A549 (cell line): ENCODE measurements around the gene PCDH12. TPM values are rescaled to one million over a fixed set of nuclear protein-coding genes. Genes with fewer than 3 reads are reported as not detected.

Source experiments
- ATAC-seq, 2 experiments: fragments of 200-7000 bp in 1 of 2; fragments of >200 bp in 1 of 2; cut with Nextera tagmentation in 1 of 2; cut with Tn5 transposase in 1 of 2; 3 replicates each; pipeline versions ENCODE4 v1.8.0 to v1.9.1; 2018 to 2020; ENCODE audit warnings: mild to moderate bottlenecking in 1 of 2, moderate library complexity in 1 of 2
- CTCF ChIA-PET: fragments of 300-600 bp; sonication (Branson Sonifier 250); formaldehyde crosslinking; extraction: SDS; loops from one replicate; lab custom pipeline; 2021; ENCODE audit warnings: antibody characterized with exemption, inconsistent platforms; lab: Yijun Ruan, JAX
- POLR2A ChIA-PET: fragments of 350-600 bp; formaldehyde crosslinking; extraction: SDS; loops from one replicate; lab custom pipeline; 2021; ENCODE audit warnings: antibody characterized with exemption, inconsistent platforms; lab: Yijun Ruan, JAX
- DNase-seq, 2 experiments: peaks; one replicate each; pipeline versions ENCODE4 v3.0.0 to v3.0.0-alpha.2; 2011 to 2016; ENCODE audit warnings: low read depth in 1 of 2, low spot score in 1 of 2
- FAIRE-seq: peaks from 2 replicates; lab custom pipeline; 2011; peaks lifted over from hg19 to GRCh38; lab: Jason Lieb, UNC
- H3K27ac ChIP-seq, 2 experiments: fragments of >200 bp; sonication (Bioruptor Twin); formaldehyde crosslinking; 3 replicates each; pipeline ENCODE4 v1.5.1; 2016 to 2017
- H3K4me1 ChIP-seq: fragments of >200 bp; sonication (Bioruptor Twin); formaldehyde crosslinking; 3 replicates; pipeline ENCODE4 v1.6.1; 2016
- H3K4me2 ChIP-seq: fragments of >200 bp; sonication (Bioruptor Twin); formaldehyde crosslinking; 3 replicates; pipeline ENCODE4 v1.6.1; 2016
- H3K4me3 ChIP-seq: fragments of >200 bp; sonication (Bioruptor Twin); formaldehyde crosslinking; 3 replicates; pipeline ENCODE4 v1.5.1; 2016
- H3K9me3 ChIP-seq: fragments of >200 bp; sonication (Bioruptor Twin); formaldehyde crosslinking; 3 replicates; pipeline ENCODE4 v1.6.1; 2016
- BHLHE40 ChIP-seq: IDR thresholded peaks from 2 replicates; pipeline ENCODE4 v1.6.1; 2012; ENCODE audit warnings: low read depth, low read length, inconsistent platforms
- CHD4 ChIP-seq: fragments of 200-600 bp; sonication (generic); IDR thresholded peaks from 2 replicates; pipeline ENCODE4 v1.6.1; 2016; ENCODE audit warnings: antibody characterized with exemption, mild to moderate bottlenecking, borderline replicate concordance
- E2F6 ChIP-seq: IDR thresholded peaks from 2 replicates; pipeline ENCODE4 v1.6.1; 2012; ENCODE audit warnings: low read depth, borderline replicate concordance
- EHF ChIP-seq: fragments of 250-450 bp; sonication (Bioruptor Pico); IDR thresholded peaks from 2 replicates; pipeline ENCODE4 v1.5.0; 2020; ENCODE audit warnings: mild to moderate bottlenecking
- EHMT2 ChIP-seq: fragments of 200-600 bp; sonication (generic); IDR thresholded peaks from 2 replicates; pipeline ENCODE4 v1.6.1; 2016; ENCODE audit warnings: antibody characterized with exemption, low read depth, mild to moderate bottlenecking, moderate library complexity
- ESRRA ChIP-seq: fragments of 150-350 bp; IDR thresholded peaks from 2 replicates; pipeline ENCODE4 v1.6.1; 2014; ENCODE audit warnings: mild to moderate bottlenecking, low read length, borderline replicate concordance
- GATA3 ChIP-seq: IDR thresholded peaks from 2 replicates; pipeline ENCODE4 v1.6.1; 2012; ENCODE audit warnings: borderline replicate concordance
- HEYL ChIP-seq: fragments of 250-450 bp; sonication (Bioruptor Pico); IDR thresholded peaks from 2 replicates; pipeline ENCODE4 v1.8.0; 2021; ENCODE audit warnings: mild to moderate bottlenecking, moderate library complexity
- HOXB13 ChIP-seq: fragments of 250-450 bp; sonication (Bioruptor Pico); IDR thresholded peaks from 2 replicates; pipeline ENCODE4 v1.5.0; 2020; ENCODE audit warnings: low read depth, mild to moderate bottlenecking, moderate library complexity
- HOXB5 ChIP-seq: fragments of 250-450 bp; sonication (Bioruptor Pico); IDR thresholded peaks from 2 replicates; pipeline ENCODE4 v1.5.0; 2020; ENCODE audit warnings: mild to moderate bottlenecking, moderate library complexity
- JUNB ChIP-seq: fragments of >200 bp; sonication (Bioruptor Twin); formaldehyde crosslinking; IDR thresholded peaks from 2 replicates; pipeline ENCODE4 v1.6.1; 2016
- KDM5A ChIP-seq: fragments of 200-600 bp; sonication (generic); IDR thresholded peaks from 2 replicates; pipeline ENCODE4 v1.6.1; 2016; ENCODE audit warnings: antibody characterized with exemption, mild to moderate bottlenecking
- MAFK ChIP-seq: fragments of 450-650 bp; IDR thresholded peaks from 2 replicates; pipeline ENCODE4 v1.6.1; 2014; ENCODE audit not compliant: partially characterized antibody
- MYC ChIP-seq: IDR thresholded peaks from 2 replicates; pipeline ENCODE4 v1.6.1; 2012; ENCODE audit warnings: mild to moderate bottlenecking, inconsistent platforms, low read length, improper control_type of control experiment, borderline replicate concordance
- NPAS2 ChIP-seq: fragments of 250-450 bp; sonication (Bioruptor Pico); IDR thresholded peaks from 2 replicates; pipeline ENCODE4 v1.8.0; 2022; ENCODE audit warnings: mild to moderate bottlenecking, moderate library complexity, borderline replicate concordance
- NR3C1 ChIP-seq: fragments of >200 bp; sonication (Bioruptor Twin); formaldehyde crosslinking; IDR thresholded peaks from 3 replicates; pipeline ENCODE4 v1.6.1; 2017
- PHF8 ChIP-seq: fragments of 200-600 bp; sonication (generic); IDR thresholded peaks from 2 replicates; pipeline ENCODE4 v1.6.1; 2016; ENCODE audit warnings: low read depth, mild to moderate bottlenecking, antibody characterized with exemption, moderate library complexity, borderline replicate concordance
- POLR2A ChIP-seq: IDR thresholded peaks from 2 replicates; pipeline ENCODE4 v1.6.1; 2012; ENCODE audit warnings: mild to moderate bottlenecking, low read length
- RFX5 ChIP-seq: fragments of 450-650 bp; IDR thresholded peaks from 2 replicates; pipeline ENCODE4 v1.7.1; 2014; ENCODE audit warnings: antibody characterized with exemption, mild to moderate bottlenecking, moderate library complexity
- SMC3 ChIP-seq: fragments of >200 bp; sonication (Bioruptor Twin); formaldehyde crosslinking; IDR thresholded peaks from 3 replicates; pipeline ENCODE4 v1.6.1; 2018; ENCODE audit warnings: inconsistent platforms
- SREBF2 ChIP-seq: fragments of 450-650 bp; IDR thresholded peaks from 2 replicates; pipeline ENCODE4 v1.6.1; 2014; ENCODE audit warnings: mild to moderate bottlenecking, moderate library complexity
- TFCP2L1 ChIP-seq: fragments of 250-450 bp; sonication (Bioruptor Pico); IDR thresholded peaks from 2 replicates; pipeline ENCODE4 v1.5.0; 2021; ENCODE audit warnings: mild to moderate bottlenecking
- ZC3H11A ChIP-seq: fragments of 450-650 bp; IDR thresholded peaks from 2 replicates; pipeline ENCODE4 v1.6.1; 2014; ENCODE audit warnings: antibody characterized with exemption, mild to moderate bottlenecking
- WGBS: methylation state at CpG from one replicate; pipeline ENCODE4 v1.1.6; 2017; ENCODE audit errors: missing lambda C conversion rate; 5-methylcytosine and 5-hydroxymethylcytosine counted together
- polyA plus RNA-seq, 4 experiments: library from polyadenylated mRNA; depleted of rRNA in 3 of 4; stranded (reverse); fragments of >200 nt; fragmentation: RNase III in 1 of 4; extraction: RNeasy Plus Mini Kit Qiagen cat#74134 plus additional on column Dnase treatment in 1 of 4; gene quantifications; 2 replicates in 3 of 4; 3 replicates in 1 of 4; pipeline ENCODE4 v1.2.3, GENCODE V29; 2011 to 2017
- TF ChIP-seq, protein P1 (sequence below): IDR thresholded peaks from 2 replicates; pipeline ENCODE4 v1.6.1; 2012
- TF ChIP-seq, protein P2 (sequence below): fragments of 250-450 bp; sonication (Bioruptor Pico); IDR thresholded peaks from 2 replicates; pipeline ENCODE4 v1.5.0; 2020; ENCODE audit warnings: low read depth, mild to moderate bottlenecking, moderate library complexity

The PCDH12 gene
- polyA plus RNA-seq, 2 of the 4 experiments (the other 2 are of a cell fraction): not detected

DNA sequence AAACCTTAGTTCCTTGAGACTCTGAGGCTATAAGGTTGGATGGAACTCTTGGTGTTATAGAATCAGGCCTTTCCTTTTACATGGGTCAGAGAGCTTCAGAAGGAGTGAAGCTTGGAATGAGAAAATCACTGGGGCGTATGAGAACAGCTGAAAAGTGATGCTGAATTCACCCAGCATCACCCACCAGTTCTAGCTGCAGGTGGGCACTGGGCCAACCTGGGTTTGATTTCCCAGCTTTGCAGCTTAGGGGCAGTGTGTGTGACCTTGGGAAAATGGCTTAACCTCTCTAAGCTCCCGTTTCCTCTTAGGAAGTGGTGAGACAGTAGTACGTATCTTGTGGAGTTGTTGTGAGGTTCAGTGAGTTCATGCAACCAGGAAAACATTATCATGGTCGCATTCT is 10.7 kb downstream of the PCDH12 start:
- ChIA-PET POLR2A (no interaction called here), CTCF (interaction anchor here (0.6 to 11.8 kb wide), 5 partner anchors 12 to 897 kb away, joined by 3 to 158 read pairs (median 16); partner anchors contain the start of genes PCDH12 and RNF14)

DNA sequence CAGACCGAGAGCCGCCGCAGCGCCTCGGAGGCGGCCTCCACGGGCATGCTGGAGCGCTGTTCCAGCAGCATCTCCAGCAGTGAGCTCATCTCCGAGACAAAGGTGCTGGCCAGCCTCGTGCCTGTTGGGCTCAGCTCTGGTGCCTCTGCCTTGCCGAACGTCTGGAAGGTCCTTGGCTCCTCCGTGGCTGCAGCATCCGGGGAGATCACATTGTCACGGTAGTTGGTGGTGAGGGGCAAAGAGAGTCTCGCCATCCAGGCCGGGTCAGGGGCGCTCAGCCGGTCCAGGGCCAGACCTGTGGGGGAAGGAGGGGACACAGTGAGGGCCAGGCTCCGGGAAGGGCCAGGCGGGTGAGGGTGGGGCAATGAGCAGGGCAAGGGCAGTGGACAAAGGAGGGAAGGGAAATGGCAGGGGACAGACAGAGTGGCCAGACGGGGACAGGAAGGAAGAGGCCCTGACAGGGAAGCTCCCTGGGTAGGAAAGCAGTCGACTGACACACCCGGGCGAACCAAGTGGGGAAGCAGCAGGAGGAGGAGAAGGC is 12.4 kb downstream of the PCDH12 start:
- no peak overlapping the region for H3K27ac ChIP-seq
- H3K4me2 ChIP-seq: no peak overlapping the region
- no peaks in the 10 kb centered on the region for H3K9me3 ChIP-seq
- no peak for FAIRE-seq
- H3K4me3 ChIP-seq: no peak overlapping the region
- 92% methylated on average over 19 of the region's 25 CpGs for WGBS
- ChIA-PET POLR2A (interaction anchor here (1.1 kb wide), 1 partner anchor 22 kb away, joined by 5 read pairs; the partner anchor contains the start of gene DELE1), CTCF (interaction anchor here (1.2 to 11.8 kb wide), 5 partner anchors 14 to 244 kb away, joined by 3 to 158 read pairs (median 15); partner anchors contain the start of genes PCDH1, PCDH12 and RNF14)
- DNase-seq: no peak
- peaks cover 9% of the 10 kb centered on the region; the same call in 2 of the 3 replicates for H3K4me1 ChIP-seq
- no peak; a peak in 1 of 6 replicates for ATAC-seq
- TF ChIP-seq, protein P1, sequence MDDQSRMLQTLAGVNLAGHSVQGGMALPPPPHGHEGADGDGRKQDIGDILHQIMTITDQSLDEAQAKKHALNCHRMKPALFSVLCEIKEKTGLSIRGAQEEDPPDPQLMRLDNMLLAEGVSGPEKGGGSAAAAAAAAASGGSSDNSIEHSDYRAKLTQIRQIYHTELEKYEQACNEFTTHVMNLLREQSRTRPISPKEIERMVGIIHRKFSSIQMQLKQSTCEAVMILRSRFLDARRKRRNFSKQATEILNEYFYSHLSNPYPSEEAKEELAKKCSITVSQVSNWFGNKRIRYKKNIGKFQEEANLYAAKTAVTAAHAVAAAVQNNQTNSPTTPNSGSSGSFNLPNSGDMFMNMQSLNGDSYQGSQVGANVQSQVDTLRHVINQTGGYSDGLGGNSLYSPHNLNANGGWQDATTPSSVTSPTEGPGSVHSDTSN: no peak
- TF ChIP-seq HOXB13: no peak
- TF ChIP-seq EHMT2: no peak
- no peak for TF ChIP-seq SREBF2
- TF ChIP-seq NPAS2 (CRISPR knock-in tag): no peak
- no peak for TF ChIP-seq E2F6
- no peak for TF ChIP-seq ZC3H11A
- TF ChIP-seq PHF8: no peak
- TF ChIP-seq RFX5: no peak
- TF ChIP-seq TFCP2L1 (CRISPR knock-in tag): no peak
- no peak for TF ChIP-seq KDM5A
- no peak for TF ChIP-seq BHLHE40
- TF ChIP-seq SMC3: no peak
- no peak for TF ChIP-seq POLR2A
- no peak for TF ChIP-seq HEYL (CRISPR knock-in tag)
- no peak for TF ChIP-seq HOXB5 (CRISPR knock-in tag)
- no peak for TF ChIP-seq GATA3
- TF ChIP-seq, protein P2, sequence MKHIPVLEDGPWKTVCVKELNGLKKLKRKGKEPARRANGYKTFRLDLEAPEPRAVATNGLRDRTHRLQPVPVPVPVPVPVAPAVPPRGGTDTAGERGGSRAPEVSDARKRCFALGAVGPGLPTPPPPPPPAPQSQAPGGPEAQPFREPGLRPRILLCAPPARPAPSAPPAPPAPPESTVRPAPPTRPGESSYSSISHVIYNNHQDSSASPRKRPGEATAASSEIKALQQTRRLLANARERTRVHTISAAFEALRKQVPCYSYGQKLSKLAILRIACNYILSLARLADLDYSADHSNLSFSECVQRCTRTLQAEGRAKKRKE (CRISPR knock-in tag): no peak
- TF ChIP-seq JUNB: no peak

More for the DNA sequence above, 10.7 kb downstream of the PCDH12 start:
- TF ChIP-seq MYC: no peak
- H3K9me3 ChIP-seq: no peaks in the 10 kb centered on the region
- WGBS: 85% methylated on average over 4 of the region's 4 CpGs
- no peak for FAIRE-seq
- no peak overlapping the region for H3K4me3 ChIP-seq
- DNase-seq: no peak
- H3K4me2 ChIP-seq: no peak overlapping the region
- H3K27ac ChIP-seq: no peak overlapping the region
- H3K4me1 ChIP-seq: no peaks in the 10 kb centered on the region
- ATAC-seq: no peak

DNA sequence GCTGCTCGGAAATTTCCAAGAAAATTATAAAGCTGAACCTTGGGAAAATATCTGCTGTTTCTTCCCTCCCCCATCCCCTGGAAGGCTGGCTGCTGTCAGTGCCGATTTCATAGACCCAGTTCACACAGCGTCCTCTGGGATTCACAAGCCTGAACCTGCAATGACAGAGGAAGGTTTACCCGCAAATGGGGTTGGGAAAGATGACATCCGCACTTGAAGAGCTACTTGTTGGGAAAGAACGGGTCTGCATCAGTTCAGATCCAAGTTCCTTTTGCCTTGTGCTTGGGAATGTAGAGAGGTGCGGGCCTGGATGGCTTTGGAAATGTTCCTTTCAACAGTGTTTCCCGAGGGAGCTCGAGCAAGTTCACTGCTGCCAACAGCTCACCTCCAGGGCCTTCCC is 13.9 kb downstream of the PCDH12 start:
- H3K4me2 ChIP-seq: no peak overlapping the region
- WGBS: 87% methylated on average over 9 of the region's 9 CpGs

More for the DNA sequence above, 13.9 kb downstream of the PCDH12 start:
- ATAC-seq (no peak), FAIRE-seq (no peak), DNase-seq (no peak)
- H3K9me3 ChIP-seq: no peaks in the 10 kb centered on the region
- no peak overlapping the region for H3K27ac ChIP-seq
- POLR2A ChIA-PET: interaction anchor here (4.8 kb wide), 1 partner anchor 21 kb away, joined by 28 read pairs; the partner anchor contains the start of gene DELE1
- TF ChIP-seq MAFK (no peak), NR3C1 (no peak), HOXB5 (CRISPR knock-in tag) (no peak), SMC3 (no peak), KDM5A (no peak), ESRRA (no peak), EHF (CRISPR knock-in tag) (no peak), CHD4 (no peak), TFCP2L1 (CRISPR knock-in tag) (no peak)
- peaks cover 9% of the 10 kb centered on the region; the same call in 2 of the 3 replicates for H3K4me1 ChIP-seq
- H3K4me3 ChIP-seq: no peak overlapping the region
- CTCF ChIA-PET: interaction anchor here (0.7 to 11.8 kb wide), 10 partner anchors 9 to 279 kb away, joined by 3 to 158 read pairs (median 4); partner anchors contain the start of genes PCDH1, PCDH12 and RNF14
